Mesangial cell (primary cell): ENCODE measurements around the gene PPP4R2. TPM values are rescaled to one million over a fixed set of nuclear protein-coding genes. Genes with fewer than 3 reads are reported as not detected.

ENCODE experiments used
- total RNA-seq: library from RNA; depleted of rRNA; stranded (reverse); fragments of >200 nt; gene quantifications from 2 replicates; pipeline ENCODE4 v1.2.3, GENCODE V29; 2015

The PPP4R2 gene, protein sequence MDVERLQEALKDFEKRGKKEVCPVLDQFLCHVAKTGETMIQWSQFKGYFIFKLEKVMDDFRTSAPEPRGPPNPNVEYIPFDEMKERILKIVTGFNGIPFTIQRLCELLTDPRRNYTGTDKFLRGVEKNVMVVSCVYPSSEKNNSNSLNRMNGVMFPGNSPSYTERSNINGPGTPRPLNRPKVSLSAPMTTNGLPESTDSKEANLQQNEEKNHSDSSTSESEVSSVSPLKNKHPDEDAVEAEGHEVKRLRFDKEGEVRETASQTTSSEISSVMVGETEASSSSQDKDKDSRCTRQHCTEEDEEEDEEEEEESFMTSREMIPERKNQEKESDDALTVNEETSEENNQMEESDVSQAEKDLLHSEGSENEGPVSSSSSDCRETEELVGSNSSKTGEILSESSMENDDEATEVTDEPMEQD
- total RNA-seq: 21.3 and 21.8 TPM in 2 replicates

DNA sequence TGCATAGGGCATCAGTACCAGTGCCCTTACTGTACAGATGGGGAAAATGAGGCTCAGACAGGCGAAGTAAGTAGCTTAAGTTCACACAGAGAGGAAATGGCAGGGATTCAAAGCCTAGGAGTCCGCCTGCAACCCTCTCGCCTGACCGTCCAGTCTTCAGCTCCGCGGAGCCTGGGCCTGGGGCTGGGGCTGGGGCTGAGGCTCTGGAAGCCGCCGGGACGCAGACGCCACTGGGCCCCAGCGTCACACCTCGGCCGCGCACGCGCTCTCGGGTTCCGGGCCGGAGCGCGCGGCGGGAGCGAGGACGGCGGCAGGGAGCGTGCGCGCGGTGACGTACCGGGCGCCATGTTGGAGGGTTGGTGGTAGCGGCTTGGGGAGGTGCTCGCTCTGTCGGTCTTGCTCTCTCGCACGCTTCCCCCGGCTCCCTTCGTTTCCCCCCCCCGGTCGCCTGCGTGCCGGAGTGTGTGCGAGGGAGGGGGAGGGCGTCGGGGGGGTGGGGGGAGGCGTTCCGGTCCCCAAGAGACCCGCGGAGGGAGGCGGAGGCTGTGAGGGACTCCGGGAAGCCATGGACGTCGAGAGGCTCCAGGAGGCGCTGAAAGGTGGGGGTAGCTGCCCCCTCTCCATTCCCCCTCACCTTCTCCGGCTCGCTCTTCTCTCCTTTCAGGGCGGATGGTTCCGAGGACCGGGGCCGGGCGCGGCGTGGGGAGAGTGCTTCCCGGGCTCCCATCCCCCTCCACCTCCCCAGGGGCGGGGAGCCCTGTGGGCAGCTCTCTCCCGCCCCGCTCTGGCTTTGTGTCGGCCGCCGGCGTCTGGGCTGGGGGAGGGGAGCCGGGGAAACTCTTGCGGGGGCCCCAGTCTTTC lies at the start of gene PPP4R2:
Gene PPP4R2, plus strand, starts transcription at position 339 of the 861 bp plus-strand sequence. Its CDS starts 227 bp downstream, at position 566.

GRCh38 chr3:73061416-73061815 lies 64.8 kb downstream of the PPP4R2 start, which contains the start of gene EBLN2:
EBLN2 (plus strand) TSS chr3:73061659; CDS start chr3:73062082, 423 bp downstream.

Other genes with a start within 250 kb of the PPP4R2 start
- gene SHQ1, start 148.4 kb upstream of the PPP4R2 start, total RNA-seq: 9.4 and 14.0 TPM in 2 replicates
- gene GXYLT2, start 108.8 kb upstream of the PPP4R2 start, total RNA-seq: 17.6 and 51.1 TPM in 2 replicates
- gene EBLN2, start 64.8 kb downstream of the PPP4R2 start, total RNA-seq: 1.5 and 2.4 TPM in 2 replicates